ENCODE measurements around the gene SPO11.

The SPO11 gene, protein sequence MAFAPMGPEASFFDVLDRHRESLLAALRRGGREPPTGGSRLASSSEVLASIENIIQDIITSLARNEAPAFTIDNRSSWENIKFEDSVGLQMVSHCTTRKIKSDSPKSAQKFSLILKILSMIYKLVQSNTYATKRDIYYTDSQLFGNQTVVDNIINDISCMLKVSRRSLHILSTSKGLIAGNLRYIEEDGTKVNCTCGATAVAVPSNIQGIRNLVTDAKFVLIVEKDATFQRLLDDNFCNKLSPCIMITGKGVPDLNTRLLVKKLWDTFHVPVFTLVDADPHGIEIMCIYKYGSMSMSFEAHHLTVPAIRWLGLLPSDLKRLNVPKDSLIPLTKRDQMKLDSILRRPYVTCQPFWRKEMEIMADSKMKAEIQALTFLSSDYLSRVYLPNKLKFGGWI

GRCh38 chr20:57329608-57330221, at the start of gene SPO11:
SPO11 (plus strand) TSS chr20:57329803; CDS start chr20:57329868, 65 bp downstream.
- ATAC-seq, result no peak

- ATAC-seq, result no peak
Measured at GRCh38 chr20:57280221-57280620, 49.4 kb upstream of the SPO11 start.

DNA sequence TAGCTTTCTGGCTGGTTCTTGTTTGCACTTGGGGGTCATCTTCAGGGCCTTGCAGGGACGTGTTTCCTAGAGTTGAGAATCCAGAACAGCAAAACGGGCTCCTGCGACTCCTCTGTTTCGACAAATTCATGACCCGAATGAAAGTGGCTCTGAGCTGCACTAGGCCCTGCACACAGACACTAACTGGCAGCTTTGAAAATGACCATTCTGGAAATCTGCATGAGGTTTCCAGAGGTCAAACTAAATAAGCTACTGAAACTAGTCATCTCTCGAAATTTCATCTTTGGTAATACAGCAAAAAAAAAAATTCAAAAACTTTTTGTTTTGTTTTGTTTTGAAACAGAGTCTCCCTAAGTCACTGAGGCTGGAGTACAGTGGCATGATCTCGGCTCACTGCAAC, 47.7 kb upstream of the SPO11 start:
- ATAC-seq, result no peak

DNA sequence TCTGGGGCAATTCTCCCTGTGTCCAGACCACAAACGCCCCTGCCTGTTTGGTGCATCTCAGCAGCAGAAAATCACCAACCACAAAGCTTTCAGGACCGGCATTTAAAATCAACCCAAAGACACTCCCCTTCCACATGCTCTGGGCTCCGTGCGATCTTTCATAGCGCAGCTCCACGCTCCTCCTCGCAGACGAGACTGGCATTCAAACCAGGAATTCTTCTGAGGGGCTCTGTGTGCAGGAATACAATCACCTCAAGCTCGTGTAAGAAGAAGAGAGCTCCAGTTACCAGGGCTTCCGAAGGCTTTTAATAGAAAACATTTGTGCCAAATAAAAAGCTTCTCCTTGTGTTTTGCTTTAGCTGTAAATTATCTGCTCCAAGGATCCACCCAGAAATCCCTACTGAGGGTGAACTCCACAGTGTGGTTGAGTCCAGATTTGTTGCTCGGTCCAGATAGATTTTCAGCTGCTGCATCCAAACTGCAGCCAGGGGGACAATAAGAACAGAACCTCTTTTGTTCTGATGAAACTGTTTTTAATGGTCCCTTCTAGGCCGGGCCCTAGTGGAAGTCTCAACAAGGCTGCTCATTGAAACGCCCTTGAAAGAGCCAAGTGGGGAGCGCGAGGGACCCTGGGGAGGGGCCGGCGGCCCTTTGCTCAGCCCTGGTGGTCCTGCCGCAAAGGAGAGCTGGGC, 46.8 kb upstream of the SPO11 start:
- no peak for ATAC-seq

GRCh38 chr20:57283860-57284259, 45.7 kb upstream of the SPO11 start:
- no peak for ATAC-seq

DNA sequence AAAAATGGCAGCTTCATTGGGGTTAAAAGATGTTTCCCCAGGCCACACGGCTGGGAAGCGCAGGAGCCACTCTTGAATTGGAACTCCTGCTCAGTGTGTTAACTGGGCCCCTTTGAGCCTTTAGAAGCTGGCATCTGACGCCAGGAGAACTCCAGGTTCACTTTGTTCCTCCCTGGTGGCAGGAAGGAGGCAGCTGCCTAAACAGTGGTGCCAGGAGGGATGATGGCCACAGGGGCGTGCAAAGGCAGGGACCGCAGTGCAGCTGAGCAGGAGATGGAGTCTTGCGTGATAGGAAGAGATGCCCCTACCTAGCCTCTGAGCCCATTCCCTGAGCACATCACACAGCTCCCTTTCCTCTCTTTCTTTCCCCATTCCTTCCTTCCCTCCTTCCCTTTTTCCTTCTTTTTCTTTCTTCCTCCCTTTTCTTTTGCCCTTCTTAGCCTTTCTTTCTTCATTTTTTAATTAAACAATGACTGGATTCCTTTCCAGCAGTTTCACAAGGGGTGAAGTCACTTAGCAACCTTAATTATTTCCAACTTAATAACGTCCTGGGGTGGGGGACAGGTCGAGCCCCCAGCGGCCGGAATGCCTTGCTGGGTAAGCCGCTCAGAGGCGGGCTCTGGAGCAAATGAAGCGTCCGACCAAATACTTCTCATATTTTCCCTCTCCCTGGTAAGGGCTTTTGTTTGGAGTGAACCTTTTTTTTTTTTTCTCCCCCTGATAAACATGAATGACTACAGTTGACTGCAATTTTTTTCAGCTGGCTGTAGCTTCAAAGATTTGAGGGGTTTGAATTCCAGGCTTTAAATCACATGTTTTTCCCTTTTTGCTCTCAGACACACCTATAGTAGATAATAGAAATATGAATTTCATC, 42.4 kb upstream of the SPO11 start:
- ATAC-seq, result no peak

GRCh38 chr20:57287901-57288300, 41.7 kb upstream of the SPO11 start:
- ATAC-seq, result no peak

GRCh38 chr20:57288651-57289277, 40.8 kb upstream of the SPO11 start:
- ATAC-seq, result no peak

DNA sequence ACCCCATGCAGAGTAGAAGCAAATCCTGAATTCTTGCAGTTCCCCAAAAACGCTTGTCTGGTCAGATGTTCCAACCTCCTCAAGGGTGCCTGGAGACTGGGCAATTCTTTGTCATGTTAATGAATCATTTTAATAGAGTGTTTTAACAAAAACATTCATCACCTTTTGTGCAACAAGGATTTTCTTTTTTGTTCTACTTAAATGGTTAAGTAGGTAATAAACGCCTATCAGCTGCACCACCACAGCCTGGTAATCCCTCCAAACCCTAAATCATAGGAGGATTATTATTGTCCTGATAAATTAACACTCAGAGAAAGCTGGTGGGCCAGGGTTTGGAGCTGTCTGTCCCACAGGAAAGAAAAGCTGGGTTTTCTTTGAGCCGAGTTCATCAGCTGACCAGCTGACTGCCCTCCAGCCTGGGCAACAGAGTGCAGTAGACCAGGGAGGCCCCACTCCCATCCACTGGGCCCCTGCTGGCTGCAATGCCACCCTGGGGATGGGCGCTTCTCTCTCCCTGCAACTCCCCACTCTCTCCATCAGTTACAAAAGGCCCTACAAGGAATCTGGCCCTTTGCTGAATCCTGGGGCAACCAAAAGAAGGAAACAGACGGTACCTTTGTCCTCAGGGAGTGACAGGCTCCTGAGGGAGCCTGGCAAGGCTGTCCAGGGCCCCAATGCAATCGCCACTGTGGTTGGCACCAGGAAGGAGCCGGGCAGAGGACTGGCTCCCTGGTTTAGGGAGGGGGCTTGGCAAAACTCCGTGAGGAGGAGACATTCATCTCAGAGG, 40.0 kb upstream of the SPO11 start:
- ATAC-seq, result no peak

- ATAC-seq, result no peak
Measured at GRCh38 chr20:57290178-57290484, 39.5 kb upstream of the SPO11 start.

- ATAC-seq, result no peak
Measured at GRCh38 chr20:57291003-57291402, 38.6 kb upstream of the SPO11 start.

DNA sequence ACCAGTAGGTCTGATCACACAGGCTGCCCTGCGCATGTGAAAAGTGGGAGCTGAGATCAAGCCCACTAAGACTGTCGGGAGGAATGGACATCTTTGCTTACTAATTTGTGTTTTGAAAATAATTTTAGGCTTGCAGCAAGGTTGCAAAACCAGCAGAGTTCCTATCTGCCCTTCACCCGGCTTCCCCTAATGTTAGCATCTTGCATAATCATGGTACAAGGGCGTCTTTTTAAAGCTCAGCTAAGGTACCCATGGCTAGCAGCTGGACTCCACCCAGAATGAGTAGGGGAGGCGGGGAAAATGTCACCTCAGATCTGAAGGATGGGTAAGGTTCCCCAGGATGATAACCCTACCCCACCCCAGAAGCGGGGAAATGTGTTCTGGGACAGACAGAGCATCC, 37.9 kb upstream of the SPO11 start:
- ATAC-seq, result no peak

GRCh38 chr20:57292611-57293010, 37.0 kb upstream of the SPO11 start:
- ATAC-seq, result no peak

DNA sequence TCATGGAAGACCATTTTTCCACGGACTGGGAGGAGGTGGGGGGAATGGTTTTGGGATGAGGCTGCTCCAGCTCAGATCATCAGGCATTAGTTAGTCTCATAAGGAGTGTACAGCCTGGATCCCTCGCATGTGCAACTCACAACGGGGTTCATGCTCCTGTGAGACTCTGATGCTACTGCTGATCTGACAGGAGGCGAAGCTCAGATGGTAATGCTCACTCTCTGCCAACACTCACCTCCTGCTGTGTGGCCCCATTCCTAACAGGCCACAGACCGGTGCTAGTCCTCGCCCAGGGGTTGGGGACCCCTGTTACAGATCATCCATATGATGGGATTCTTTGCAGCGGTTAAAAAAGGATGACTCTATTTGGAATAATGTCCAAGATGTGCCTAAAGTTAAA, 35.6 kb upstream of the SPO11 start:
- ATAC-seq, result no peak

DNA sequence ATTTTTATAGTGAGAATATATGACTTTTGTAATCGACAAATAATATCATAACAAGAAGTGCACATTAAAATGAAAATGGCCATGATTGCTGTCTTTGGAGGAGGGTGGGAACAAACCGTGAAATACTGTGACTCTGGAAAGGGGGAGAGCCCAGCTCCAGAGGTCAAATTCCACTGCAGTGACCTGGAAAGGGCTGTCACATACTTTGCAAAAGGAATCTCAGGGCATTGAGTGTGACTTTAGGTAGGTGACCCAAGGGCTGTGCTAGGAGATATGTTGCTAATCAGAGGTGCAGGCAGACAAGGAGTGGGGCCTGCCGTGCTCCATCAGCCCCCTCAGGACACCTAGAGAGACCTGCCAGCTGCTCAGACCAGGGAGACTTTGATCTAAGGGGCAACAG, 35.1 kb upstream of the SPO11 start:
- no peak for ATAC-seq

GRCh38 chr20:57298457-57298856, 31.1 kb upstream of the SPO11 start:
- ATAC-seq, result no peak

- no peak for ATAC-seq
Measured at GRCh38 chr20:57301026-57301425, 28.6 kb upstream of the SPO11 start.

- ATAC-seq, result no peak
Measured at GRCh38 chr20:57306747-57307146, 22.9 kb upstream of the SPO11 start.

GRCh38 chr20:57308451-57309271, 20.9 kb upstream of the SPO11 start:
- no peak for ATAC-seq

DNA sequence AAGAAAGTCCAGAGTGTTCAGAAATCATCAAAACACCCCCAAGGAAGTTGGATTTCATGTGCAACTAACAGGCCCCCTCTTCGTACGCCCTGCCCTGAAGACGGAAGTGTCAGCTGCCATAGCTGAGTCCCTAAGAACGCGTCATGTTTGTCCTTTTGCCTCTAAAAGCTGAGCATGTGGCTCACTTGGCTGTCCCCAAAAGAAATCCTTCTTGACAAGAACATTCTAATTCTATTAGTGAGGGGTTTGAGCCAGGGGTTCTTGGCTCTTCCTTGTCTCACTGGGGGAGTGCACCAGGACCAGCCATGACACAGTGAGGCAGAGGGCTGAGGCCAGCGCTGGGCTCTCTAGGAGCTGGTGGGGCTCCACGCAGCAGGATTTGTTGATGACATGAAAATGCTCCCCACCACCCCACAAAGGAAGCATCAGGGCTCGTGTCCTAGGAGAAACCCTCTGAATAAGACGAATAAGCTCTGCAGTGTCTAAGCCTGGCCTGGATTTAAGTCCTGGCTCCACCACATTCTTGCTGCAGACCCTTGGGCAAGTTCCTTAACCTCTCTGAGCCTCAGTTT, 20.0 kb upstream of the SPO11 start:
- ATAC-seq, result no peak

Data from activated CD4-positive, CD25-positive, alpha-beta regulatory T cell treated with anti-CD3 and anti-CD28 coated beads, Interleukin-2, amount 50 U/mL, for 24 hours (primary cell).